ENCODE data around the gene VTI1A. TPM values are rescaled to one million over a fixed set of nuclear protein-coding genes. Genes with fewer than 3 reads are reported as not detected.

The VTI1A gene
- total and polyA plus RNA-seq, 2 of the 8 experiments (the other 6 are each of a cell fraction or from before 2014, with no cell fraction given): 6.0 to 20.0 TPM

DNA sequence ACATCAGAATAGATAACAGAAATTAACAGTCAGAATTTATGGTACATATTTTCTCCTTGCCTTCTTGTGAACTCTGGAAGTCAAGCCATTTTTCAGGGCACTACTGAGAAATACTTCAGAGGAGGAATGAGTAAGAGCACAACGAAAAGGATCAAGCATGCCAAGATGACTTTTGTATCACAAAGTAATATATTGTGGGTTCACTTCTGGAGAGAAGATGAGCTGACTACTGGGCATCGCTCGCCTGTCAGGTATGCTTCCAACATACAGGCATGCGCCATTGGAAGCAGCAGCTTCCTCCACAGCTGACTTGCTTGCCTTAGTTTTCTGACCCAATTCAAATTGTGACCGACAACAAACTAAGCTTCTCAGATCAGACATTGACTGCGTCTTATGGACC lies 137.3 kb downstream of the VTI1A start:
- no peak overlapping the region for H2AK5ac ChIP-seq (ENCODE audit: low read depth, low read length)
- H3K4me1 ChIP-seq (replicated peaks in 1 of 4; ENCODE audit: control insufficient read depth in 3 of 4, insufficient read depth in 4 of 4, low read length in 3 of 4): peaks cover 0 to 7% (median 2%) of the 10 kb centered on the region in 4 experiments; a peak in 3 of 7 replicates
- H3K9me3 ChIP-seq (ENCODE audit: insufficient read depth in 2 of 2, low read depth in 1 of 2, low read length in 1 of 2): no peaks in the 10 kb centered on the region
- H2BK120ac ChIP-seq (replicated peaks; ENCODE audit: low read depth, low read length): no peak overlapping the region
- H3K56ac ChIP-seq (replicated peaks; ENCODE audit: insufficient read length, low read depth, low read length): no peak overlapping the region
- H3K79me1 ChIP-seq (ENCODE audit: low read depth, low read length): no peaks in the 10 kb centered on the region
- H3K14ac ChIP-seq (ENCODE audit: insufficient read length): no peak overlapping the region
- H4K91ac ChIP-seq (replicated peaks; ENCODE audit: insufficient read length, low read length): no peak overlapping the region
- no peak overlapping the region for H3K9ac ChIP-seq (replicated peaks in 1 of 4; ENCODE audit: extremely low read depth in 1 of 4, low read depth in 3 of 4, low read length in 3 of 4)
- no peak overlapping the region for H4K8ac ChIP-seq (ENCODE audit: extremely low read depth, insufficient read depth, low read length)
- ChIA-PET CTCF (ENCODE audit: partially characterized antibody) (interaction anchor here (0.6 to 1.7 kb wide), 2 partner anchors 15 to 503 kb away, joined by 3 to 4 read pairs; no protein-coding TSS in a partner anchor), POLR2A (ENCODE audit: partially characterized antibody) (no interaction called here)
- TF ChIP-seq, protein P1, sequence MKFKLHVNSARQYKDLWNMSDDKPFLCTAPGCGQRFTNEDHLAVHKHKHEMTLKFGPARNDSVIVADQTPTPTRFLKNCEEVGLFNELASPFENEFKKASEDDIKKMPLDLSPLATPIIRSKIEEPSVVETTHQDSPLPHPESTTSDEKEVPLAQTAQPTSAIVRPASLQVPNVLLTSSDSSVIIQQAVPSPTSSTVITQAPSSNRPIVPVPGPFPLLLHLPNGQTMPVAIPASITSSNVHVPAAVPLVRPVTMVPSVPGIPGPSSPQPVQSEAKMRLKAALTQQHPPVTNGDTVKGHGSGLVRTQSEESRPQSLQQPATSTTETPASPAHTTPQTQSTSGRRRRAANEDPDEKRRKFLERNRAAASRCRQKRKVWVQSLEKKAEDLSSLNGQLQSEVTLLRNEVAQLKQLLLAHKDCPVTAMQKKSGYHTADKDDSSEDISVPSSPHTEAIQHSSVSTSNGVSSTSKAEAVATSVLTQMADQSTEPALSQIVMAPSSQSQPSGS (IDR thresholded peaks at IDR 0.05; ENCODE audit: low read length): no peak
- no peak for TF ChIP-seq KDM5A (IDR thresholded peaks at IDR 0.05; ENCODE audit: low read length)
- TF ChIP-seq TBP (IDR thresholded peaks at IDR 0.05; ENCODE audit: low read depth, low read length): no peak
- H3K23ac ChIP-seq (ENCODE audit: insufficient read length): no peak overlapping the region
- H2BK5ac ChIP-seq (ENCODE audit: low read depth, low read length): no peak overlapping the region
- H3K18ac ChIP-seq (ENCODE audit: extremely low read depth, low read length): no peak overlapping the region
- H3K79me2 ChIP-seq (ENCODE audit: control insufficient read depth in 1 of 2, insufficient read depth in 2 of 2, low read length in 2 of 2): no peaks in the 10 kb centered on the region
- H3K36me3 ChIP-seq (ENCODE audit: control insufficient read depth in 2 of 4, insufficient read depth in 4 of 4, low read length in 3 of 4): no peaks in the 10 kb centered on the region; a peak in 1 of 8 replicates
- H2BK15ac ChIP-seq (ENCODE audit: low read length): no peak overlapping the region
- H2AFZ ChIP-seq (ENCODE audit: low read length): no peak overlapping the region
- no peak overlapping the region for H3K4ac ChIP-seq (replicated peaks; ENCODE audit: insufficient read length, low read depth, low read length)
- no peak overlapping the region for H2BK20ac ChIP-seq (ENCODE audit: low read length)
- H3K27ac ChIP-seq (ENCODE audit: low read depth, low read length): no peak overlapping the region
- H3K23me2 ChIP-seq (ENCODE audit: low read depth, low read length): no peaks in the 10 kb centered on the region
- FAIRE-seq: no peak
- H2BK12ac ChIP-seq (ENCODE audit: low read depth, low read length): no peak overlapping the region
- WGBS, 2 experiments (ENCODE audit: extremely low coverage in 1 of 2, insufficient coverage in 1 of 2, insufficient read length in 1 of 2, insufficient replicate concordance in 2 of 2, low coverage in 1 of 2, low lambda C conversion rate in 2 of 2, missing lambda C conversion rate in 1 of 2): 91% methylated on average over 6 of the region's 6 CpGs; no CpG with 5 or more reads in 1 of the 2 experiments
- no peak overlapping the region for H4K5ac ChIP-seq (ENCODE audit: insufficient read length, low read depth, low read length)
- no peak for DNase-seq (ENCODE audit: low read depth in 1 of 2, low spot score in 2 of 2)
- no peak overlapping the region for H3K4me3 ChIP-seq (ENCODE audit: extremely low read depth in 1 of 4, insufficient read depth in 2 of 4, low read depth in 3 of 4, low read length in 4 of 4)
- H3K4me2 ChIP-seq (ENCODE audit: insufficient read depth in 1 of 2, low read depth in 2 of 2, low read length in 2 of 2): no peak overlapping the region
- no peaks in the 10 kb centered on the region for H3K27me3 ChIP-seq (replicated peaks in 1 of 4; ENCODE audit: control insufficient read depth in 3 of 4, extremely low read depth in 1 of 4, insufficient read depth in 3 of 4, low read length in 3 of 4)
- H4K20me1 ChIP-seq (replicated peaks in 1 of 2; ENCODE audit: control insufficient read depth in 1 of 2, insufficient read depth in 2 of 2, low read length in 2 of 2): no peaks in the 10 kb centered on the region
